Progenitor cell of endocrine pancreas (in vitro differentiated cells): ENCODE data around the gene TM7SF3. TPM values are rescaled to one million over a fixed set of nuclear protein-coding genes. Genes with fewer than 3 reads are reported as not detected.

Experiments
- DNase-seq: peaks from one replicate; pipeline ENCODE4 v3.0.0; 2021; ENCODE audit warnings: low spot score; ENCODE audit not compliant: unreplicated experiment
- H3K27ac Mint-ChIP-seq: 2 replicates; pipeline ENCODE4 v1.8.0; 2021; ENCODE audit warnings: mild to moderate bottlenecking, moderate library complexity, mixed read lengths
- H3K27me3 Mint-ChIP-seq: 2 replicates; pipeline ENCODE4 v1.8.0; 2021; ENCODE audit warnings: mixed read lengths
- H3K36me3 Mint-ChIP-seq: 2 replicates; pipeline ENCODE4 v1.8.0; 2022; ENCODE audit warnings: mixed read lengths; ENCODE audit not compliant: insufficient read depth
- H3K4me1 Mint-ChIP-seq: 2 replicates; pipeline ENCODE4 v1.8.0; 2021; ENCODE audit warnings: low read depth, mixed read lengths
- H3K4me3 Mint-ChIP-seq: 2 replicates; pipeline ENCODE4 v1.8.0; 2021; ENCODE audit warnings: low read depth, mild to moderate bottlenecking, moderate library complexity, mixed read lengths
- H3K9me3 Mint-ChIP-seq: 2 replicates; pipeline ENCODE4 v1.8.0; 2021; ENCODE audit warnings: low read depth, mixed read lengths
- total RNA-seq: library from RNA; stranded (reverse); gene quantifications from 2 replicates; pipeline ENCODE4 v1.2.1, GENCODE V29; 2021
- TF ChIP-seq, protein P1 (sequence below): fragments of 200-600 bp; sonication (generic); IDR thresholded peaks from one replicate; pipeline ENCODE4 v1.5.0; 2021; ENCODE audit warnings: antibody characterized with exemption, mild to moderate bottlenecking; ENCODE audit not compliant: unreplicated experiment

TM7SF3 gene
- total RNA-seq, 1 donor from 2014 or later, result 81.0 TPM

DNA sequence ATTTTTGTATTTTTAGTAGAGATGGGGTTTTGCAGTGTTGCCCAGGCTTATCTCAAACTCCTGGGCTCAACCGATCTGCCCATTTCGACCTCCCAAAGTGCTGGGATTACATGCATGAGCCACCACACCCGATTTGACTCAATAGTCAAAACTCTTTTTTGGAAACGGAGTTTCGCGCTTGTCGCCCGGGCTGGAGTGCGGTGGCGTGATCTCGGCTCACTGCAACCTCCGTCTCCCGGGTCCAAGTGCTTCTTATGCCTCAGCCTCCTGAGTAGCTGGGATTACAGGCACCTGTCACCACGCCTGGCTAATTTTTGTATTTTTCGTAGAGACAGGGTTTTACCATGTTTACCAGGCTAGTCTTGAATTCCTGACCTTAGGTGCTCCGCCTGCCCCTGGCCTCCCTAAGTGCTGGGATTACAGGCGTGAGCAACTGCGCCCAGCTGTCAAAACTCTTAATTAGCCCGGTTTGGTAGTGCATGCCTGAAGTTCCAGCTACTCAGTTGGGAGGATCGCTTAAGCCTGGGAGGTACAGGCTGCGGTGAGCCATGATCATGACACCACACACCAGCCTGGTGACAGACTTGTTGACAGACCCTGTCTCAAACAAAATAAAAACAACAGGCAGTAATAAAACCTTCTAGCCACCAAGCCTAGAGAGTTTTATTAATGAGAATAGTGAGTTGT, 20.6 kb upstream of the TM7SF3 start:
- Mint-ChIP-seq H3K27me3 (no peaks in the 10 kb centered on the region), H3K4me3 (no peak overlapping the region), H3K9me3 (peaks cover 4% of the 10 kb centered on the region)

DNA sequence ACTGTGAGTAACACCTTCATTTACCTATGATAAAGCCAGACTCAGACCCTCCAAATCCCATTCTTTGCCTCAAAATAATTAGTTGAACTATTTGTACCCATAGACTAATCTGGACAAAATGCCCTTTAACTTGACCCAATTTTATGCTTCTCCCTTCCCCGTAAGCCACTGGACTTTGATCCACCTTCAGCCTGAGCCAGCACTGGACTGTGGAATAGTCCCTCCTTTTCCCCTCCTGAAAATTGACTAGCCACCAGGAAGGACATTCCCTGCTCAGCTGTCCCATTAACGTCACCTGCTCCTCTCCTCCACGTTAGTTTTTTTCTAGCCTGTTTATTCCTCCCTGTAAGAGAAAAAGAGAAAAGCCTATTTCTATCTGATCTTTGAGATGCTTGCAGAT, 18.5 kb upstream of the TM7SF3 start:
- no peaks in the 10 kb centered on the region for H3K27me3 Mint-ChIP-seq
- peaks cover 3% of the 10 kb centered on the region for H3K9me3 Mint-ChIP-seq
- TF ChIP-seq, protein P1, sequence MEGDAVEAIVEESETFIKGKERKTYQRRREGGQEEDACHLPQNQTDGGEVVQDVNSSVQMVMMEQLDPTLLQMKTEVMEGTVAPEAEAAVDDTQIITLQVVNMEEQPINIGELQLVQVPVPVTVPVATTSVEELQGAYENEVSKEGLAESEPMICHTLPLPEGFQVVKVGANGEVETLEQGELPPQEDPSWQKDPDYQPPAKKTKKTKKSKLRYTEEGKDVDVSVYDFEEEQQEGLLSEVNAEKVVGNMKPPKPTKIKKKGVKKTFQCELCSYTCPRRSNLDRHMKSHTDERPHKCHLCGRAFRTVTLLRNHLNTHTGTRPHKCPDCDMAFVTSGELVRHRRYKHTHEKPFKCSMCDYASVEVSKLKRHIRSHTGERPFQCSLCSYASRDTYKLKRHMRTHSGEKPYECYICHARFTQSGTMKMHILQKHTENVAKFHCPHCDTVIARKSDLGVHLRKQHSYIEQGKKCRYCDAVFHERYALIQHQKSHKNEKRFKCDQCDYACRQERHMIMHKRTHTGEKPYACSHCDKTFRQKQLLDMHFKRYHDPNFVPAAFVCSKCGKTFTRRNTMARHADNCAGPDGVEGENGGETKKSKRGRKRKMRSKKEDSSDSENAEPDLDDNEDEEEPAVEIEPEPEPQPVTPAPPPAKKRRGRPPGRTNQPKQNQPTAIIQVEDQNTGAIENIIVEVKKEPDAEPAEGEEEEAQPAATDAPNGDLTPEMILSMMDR, result no peak
- no peak overlapping the region for H3K4me3 Mint-ChIP-seq
- H3K36me3 Mint-ChIP-seq, result peaks cover 47% of the 10 kb centered on the region
- DNase-seq, result no peak
- no peaks in the 10 kb centered on the region for H3K4me1 Mint-ChIP-seq
- H3K27ac Mint-ChIP-seq, result no peak overlapping the region

More for the DNA sequence above, 20.6 kb upstream of the TM7SF3 start:
- no peak for DNase-seq
- TF ChIP-seq, protein P1, result no peak
- Mint-ChIP-seq H3K27ac (no peak overlapping the region), H3K36me3 (peaks cover 49% of the 10 kb centered on the region), H3K4me1 (no peaks in the 10 kb centered on the region)

DNA sequence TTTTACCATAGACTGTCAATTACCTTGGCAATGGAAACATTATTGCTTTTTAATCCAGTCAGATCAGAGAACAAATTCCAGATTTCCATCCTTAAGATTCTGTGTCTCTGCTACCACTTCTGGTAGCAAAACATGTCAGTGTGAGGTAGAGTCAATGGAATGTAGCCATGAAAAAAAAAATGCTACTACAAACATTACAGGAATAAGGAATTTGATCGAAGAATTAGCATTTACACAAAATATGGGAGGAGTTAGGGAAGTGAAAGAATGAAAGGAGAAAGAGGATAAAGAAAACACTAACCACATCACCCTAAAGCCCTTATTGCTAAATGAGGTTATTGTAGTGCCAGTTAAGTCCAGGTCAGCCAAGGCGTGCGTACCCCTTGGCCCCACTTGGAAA, 17.3 kb upstream of the TM7SF3 start:
- TF ChIP-seq, protein P1, result no peak
- Mint-ChIP-seq H3K27me3 (no peaks in the 10 kb centered on the region), H3K27ac (no peak overlapping the region), H3K4me3 (no peak overlapping the region), H3K9me3 (peaks cover 3% of the 10 kb centered on the region), H3K4me1 (no peaks in the 10 kb centered on the region), H3K36me3 (peaks cover 42% of the 10 kb centered on the region)
- no peak for DNase-seq

DNA sequence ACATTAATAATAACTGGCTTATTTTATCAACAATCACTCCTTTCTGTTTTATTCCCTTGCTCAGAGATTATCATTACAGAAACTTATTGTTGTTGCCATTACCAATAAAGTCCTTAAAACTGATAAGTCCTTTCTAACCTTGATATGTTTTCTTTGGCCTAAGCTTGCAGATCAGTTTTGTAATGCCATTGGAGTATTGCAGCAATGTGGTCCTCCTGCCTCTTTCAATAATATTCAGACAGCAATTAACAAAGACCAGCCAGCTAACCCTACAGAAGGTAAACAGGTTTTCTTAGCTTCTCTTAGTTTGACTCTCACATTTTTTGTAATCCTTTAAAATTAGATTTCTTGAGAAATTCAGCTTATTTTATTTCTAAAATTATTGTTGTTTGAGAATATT, 12.1 kb upstream of the TM7SF3 start:
- DNase-seq, result no peak
- TF ChIP-seq, protein P1, result no peak
- Mint-ChIP-seq H3K9me3 (no peaks in the 10 kb centered on the region), H3K27ac (no peak overlapping the region), H3K27me3 (peaks cover under 1% of the 10 kb centered on the region), H3K36me3 (peaks cover 21% of the 10 kb centered on the region), H3K4me1 (peaks cover 23% of the 10 kb centered on the region), H3K4me3 (no peak overlapping the region)

DNA sequence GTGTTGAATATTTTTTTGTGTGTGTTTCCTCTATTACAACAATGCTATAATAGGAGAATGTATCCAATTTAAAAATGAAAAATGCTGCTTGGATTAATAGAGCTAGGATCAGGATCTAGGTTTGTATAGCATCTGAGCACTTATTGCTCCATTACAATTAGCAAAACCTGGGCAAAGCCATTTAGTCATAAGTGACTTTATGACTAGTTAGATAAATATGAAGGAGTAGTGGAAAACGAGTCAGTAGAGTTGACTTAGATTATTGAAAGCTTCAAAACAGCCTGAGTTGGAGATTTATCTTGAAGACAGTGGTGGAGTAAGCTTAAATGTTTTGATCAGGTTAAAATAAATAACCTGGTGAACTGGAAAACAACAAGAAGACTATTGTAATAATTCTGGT, 10.9 kb upstream of the TM7SF3 start:
- Mint-ChIP-seq H3K4me3 (no peak overlapping the region), H3K27ac (no peak overlapping the region), H3K9me3 (no peaks in the 10 kb centered on the region), H3K36me3 (peaks cover 14% of the 10 kb centered on the region), H3K27me3 (peaks cover 10% of the 10 kb centered on the region), H3K4me1 (peaks cover 23% of the 10 kb centered on the region)
- TF ChIP-seq, protein P1, result no peak
- DNase-seq, result no peak
